HG02938 (cell line): ENCODE measurements around the gene SLC33A1.
"Not testable (repeated sequence)": the region's sequence is repeated elsewhere in the genome, so short reads cannot be mapped to it uniquely, and the experiment has no call there.

ENCODE experiments used
- ATAC-seq: cut with Tn5 transposase; IDR thresholded peaks from one replicate; pipeline ENCODE4 v1.9.1; 2021; ENCODE audit warnings: mild to moderate bottlenecking, moderate library complexity; ENCODE audit not compliant: unreplicated experiment

Gene SLC33A1

DNA sequence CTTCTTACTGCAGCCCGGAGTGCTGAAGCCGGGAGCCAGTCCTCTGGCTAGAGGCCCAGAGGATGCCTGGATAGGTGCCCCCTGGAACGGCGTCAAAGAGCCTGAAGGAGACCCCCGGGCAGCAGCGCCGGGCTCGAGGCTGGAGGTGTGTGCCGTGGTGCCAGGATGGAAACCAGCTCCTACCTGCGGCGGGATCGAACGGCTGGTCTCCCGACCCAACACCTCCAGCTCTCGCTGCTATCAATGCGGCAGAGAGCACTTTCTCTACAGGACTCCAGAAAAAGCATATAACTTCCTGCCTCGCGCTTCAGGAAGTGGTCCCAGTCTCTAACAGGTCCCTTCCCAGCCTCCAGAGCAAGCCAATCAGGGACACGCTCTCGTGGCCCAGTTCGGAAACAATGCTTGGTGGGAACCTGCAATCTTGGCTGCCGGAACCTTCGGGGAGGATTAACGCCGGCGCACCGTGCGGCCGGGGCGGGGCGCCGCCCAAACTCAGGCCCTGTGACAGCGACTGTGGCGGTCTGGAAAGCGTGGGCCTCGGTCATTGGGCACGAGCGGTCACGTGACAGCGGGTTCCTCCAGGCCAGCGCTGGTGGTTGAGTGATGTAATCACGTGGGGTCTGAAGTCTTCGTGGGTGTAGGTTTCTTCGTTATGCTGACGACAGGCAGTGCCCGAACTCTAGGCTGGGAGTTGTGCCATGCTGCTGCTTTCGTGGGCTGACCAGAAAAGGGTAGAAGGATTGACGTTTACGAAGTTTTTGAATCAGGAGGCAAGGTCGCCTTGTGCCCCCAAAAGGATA, at the start of gene SLC33A1:
Gene SLC33A1, minus strand, starts transcription at position 287 of the 800 bp plus-strand sequence. CDS start 430 bp downstream, outside the sequence.
- ATAC-seq = peak; percentile 94

DNA sequence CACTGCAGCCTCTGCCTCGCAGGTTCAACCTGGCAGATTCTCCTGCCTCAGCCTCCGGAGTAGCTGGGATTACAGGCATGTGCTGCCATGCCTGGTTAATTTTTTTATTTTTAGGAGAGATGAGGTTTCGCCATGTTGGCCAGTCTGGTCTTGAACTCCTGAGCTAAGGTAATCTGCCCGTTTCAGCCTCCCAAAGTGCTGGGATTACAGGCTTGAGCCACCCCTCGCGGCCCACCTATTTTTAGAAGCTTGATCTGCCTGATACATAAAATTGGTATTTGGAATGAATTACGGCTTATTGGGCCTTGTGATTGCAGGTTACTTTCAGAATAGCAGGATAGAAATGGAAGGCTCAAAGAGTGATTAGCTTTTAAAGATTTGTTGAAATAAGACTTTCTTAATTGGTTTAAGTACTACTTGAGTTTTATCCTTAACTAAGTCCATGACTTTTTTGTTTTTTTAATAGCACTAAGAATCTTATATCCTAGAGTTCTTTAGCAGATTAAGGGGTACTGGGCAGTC, 41.2 kb upstream of the SLC33A1 start:
- ATAC-seq = no peak

DNA sequence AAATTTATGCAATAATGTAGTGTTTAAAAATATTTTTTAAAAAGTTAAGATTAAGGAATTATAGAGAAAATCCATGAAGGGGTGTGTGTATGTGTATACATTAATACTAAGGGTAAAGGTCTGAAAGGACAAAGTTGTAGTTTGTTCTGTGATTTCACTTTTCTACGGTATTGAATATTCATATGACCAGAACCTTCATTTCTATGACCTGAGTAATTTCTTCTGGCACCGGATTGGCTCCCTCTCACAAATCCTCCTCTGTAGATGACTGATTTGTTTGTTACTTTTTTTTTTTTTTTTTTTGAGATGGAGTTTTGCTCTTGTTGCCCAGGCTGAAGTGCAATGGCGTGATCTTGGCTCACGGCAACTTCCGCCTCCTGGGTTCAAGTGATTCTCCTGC, 37.1 kb upstream of the SLC33A1 start:
- ATAC-seq = no peak

DNA sequence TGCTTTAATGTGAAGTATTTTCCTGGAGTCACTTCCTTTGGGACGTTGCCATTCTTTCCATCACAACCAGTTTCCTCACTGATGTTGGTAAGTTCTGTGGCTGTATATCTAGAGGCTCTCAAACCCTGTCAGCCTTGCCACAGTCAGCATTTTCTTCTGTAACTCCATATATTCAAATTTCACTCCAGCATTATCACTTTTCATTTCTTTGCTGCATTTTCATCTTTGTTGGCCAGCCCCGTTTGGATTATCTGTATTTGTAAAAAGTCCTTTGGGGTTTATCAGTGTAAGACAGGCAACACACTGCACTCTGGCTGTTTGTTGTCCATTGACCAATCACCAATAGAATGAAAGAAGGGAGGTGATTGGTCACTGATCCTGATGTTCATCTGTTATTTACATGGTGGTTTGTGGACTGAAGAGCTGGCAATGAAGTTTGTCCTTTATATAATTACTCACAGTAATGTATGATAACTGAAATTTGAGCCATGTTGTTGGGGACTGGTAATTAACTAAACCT, 36.5 kb upstream of the SLC33A1 start:
- peak; percentile 57 for ATAC-seq

DNA sequence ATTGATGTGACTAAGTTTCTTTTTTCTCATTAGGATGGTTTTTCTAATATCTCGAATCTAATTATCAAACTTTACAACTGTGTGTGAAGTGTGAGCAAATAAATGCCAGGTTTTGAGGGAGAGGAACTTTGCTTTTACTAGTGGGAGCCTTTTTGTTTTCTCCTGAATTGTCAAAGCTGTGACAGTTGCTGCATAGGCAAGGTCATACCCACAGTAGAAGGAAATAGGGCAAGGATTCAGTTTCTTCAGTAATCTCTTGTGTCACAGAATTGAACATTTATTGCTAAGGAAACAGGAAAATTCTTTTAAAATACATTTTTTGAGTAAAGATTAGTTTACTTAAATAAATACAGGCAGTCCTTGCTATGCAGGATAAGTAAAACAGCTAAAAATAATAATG, 35.7 kb upstream of the SLC33A1 start:
- ATAC-seq = no peak

DNA sequence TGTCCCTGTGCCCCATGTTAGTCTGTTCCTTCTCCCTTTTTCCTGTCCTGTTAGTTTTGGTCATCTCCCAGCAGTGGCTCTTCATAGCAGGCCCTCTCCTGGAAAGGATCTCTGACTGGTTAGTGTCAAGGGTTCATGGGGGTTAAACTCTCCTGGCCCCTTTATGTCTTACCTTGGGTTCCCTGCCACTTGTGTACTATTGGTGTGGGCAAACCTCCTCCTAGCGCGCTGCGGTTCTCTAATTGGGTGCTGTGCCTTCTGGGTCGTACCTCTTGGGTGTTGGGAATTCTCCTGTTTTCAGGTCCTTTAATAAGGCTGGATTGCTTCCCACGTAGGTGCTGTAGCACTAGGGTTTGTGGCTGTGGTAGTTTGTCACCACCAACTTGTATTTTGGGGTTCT, 35.0 kb upstream of the SLC33A1 start:
- no peak for ATAC-seq

DNA sequence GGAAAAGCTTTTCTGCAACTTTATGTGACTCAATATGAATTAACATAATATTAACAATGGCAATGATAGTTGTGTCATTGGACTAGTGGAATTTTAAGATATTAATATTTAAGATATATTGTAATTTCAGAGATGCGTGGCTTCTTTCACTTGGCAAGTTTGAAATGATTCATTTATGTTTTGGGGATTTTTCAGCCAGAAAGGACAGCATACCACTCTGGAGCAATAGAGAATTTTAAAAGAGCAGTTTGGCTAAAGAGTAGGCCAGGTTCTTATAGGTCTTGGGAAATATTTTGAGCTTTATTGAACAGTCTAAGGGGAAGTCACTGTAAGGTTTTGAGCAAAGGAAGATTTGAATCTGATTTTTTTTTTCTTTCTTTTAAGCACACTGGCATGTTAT, 32.7 kb upstream of the SLC33A1 start:
- no peak for ATAC-seq

DNA sequence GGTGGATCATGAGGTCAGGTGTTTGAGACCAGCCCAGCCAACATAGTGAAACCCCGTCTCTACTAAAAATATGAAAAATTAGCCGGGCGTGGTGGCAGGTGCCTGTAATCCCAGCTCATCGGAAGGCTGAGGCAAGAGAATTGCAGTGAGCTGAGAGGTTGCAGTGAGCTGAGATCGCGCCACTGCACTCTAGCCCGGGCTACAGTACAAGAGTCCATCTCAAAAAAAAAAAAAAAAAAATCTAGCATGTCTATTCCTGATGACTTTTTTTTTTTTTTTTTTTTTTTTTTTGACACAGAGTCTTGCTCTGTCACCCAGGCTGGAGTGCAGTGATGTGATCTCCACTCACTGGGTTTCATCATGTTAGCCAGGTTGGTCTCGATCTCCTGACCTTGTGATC, 32.1 kb upstream of the SLC33A1 start:
- ATAC-seq = not testable (repeated sequence)

DNA sequence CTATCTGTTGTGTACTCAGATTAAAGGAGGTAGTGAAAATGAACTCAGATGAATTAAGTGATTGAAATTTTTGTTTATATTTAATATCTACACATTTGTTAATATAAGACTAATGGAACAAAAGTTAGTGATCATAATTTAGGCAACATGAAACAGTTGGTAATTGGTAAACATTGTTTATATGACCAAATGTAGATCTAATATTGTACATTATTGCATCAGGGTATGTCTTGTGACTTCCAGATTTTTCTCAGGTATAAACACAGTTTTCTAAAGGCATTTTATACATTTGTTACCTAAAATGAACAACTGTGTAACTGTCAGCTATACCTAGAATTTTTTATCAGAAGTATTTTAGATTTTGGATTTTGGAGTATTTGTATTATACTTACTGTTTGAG, 31.1 kb upstream of the SLC33A1 start:
- no peak for ATAC-seq

DNA sequence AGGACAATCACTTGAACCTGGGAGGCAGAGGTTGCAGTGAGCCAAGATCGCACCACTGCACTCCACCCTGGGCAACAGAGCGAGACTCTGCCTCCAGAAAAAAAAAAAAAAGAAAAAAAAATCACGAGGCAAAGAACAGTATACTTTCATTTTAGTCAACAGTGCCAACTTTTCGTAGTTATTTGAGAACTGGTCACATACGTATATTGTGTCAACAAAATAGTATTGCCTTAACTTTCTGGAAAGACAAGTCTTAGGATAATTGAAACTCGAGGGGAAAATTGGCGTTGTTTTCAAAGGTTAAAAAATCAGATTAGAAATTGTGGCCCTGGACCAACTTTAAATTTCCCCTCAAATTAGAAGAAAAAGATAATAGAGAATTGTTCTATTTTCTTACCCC, 30.1 kb upstream of the SLC33A1 start:
- ATAC-seq = no peak

DNA sequence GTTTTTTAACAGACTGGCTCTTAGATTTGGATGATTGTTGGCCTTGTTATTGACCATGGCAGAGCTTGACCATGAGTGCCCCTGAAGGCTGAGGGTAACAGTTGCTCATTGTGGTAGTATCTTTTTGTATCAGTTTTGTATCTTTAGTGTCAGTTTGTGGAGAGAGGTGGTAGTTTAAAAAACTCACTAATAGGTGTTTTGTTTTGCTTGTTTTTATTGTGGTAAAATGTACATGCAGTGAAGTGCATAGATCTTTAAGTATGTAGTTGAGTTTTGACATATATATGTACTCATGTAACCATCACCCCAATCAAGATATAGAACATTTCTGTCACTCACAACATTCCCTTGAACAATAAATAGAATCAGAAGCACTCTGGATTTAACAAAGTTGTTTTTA, 26.1 kb upstream of the SLC33A1 start:
- no peak for ATAC-seq

DNA sequence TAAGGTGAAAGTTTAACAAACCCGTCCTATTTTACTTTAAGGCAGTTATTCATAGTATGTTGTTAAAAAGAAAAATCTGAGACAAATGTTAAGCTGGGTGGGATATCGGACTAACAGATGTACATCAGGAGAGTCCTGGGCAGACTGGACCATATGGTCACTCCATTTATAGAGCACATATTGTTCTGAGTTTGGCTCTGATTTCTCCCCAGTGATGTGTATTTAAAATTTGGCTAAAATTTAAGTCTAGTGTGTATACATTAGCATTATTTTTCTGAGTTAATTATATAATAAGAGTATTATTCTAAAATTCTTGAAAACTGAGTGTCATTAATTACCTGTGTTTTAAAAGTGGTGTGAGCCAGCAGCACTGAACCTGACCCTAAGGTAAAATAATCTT, 22.3 kb upstream of the SLC33A1 start:
- ATAC-seq = no peak

DNA sequence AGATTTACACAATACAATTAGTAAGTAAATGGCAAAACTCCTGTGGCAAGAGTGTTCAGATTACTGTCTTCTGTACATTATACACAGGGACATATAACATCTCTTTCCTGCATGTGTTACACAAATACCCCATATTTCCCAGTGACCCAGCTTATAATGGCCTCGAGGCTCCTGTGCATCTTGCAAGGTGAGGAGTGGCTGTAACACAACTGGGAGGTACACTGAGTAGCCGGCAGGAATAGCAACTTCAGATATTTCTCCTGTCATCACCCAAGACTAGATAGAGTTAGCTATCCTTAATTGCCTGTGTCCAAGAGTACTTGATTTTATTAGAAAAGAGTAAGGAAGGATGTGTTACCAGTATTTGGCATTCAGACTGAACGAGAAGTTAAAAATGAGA, 21.8 kb upstream of the SLC33A1 start:
- ATAC-seq = no peak

DNA sequence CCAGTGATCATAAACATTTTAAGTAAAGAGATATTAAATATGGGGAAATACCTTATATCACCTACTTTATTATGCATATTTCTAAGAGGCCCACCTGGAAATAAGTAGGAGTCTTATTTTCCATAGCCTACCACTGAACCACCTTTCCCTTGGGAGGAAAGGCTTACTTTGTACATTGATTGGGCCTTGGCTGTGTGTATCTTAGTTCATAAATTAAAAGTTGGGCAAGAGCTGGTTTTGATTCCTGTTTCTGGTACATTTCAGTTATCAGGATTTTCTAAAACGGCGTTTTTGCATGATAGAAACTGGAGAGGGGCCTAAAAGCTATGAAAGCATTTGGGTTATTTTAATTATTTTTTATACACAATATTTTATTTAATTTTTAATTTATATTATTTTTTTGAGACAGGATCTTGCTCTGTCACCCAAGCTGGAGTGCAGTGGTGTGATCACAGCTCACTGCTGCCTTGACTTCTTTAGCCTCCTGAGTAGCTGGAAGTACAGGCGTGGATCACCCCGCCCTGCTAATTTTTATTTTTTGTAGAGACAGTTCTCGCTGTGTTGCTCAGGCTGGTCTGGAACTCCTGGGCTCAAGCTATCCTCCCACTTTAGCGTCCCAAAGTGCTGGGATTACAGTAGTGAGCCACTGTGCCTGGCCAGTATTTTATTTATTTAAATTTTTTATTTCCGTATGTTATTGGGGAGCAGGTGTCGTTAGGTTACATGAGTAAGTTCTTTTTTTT, 18.8 kb upstream of the SLC33A1 start:
- no peak for ATAC-seq

DNA sequence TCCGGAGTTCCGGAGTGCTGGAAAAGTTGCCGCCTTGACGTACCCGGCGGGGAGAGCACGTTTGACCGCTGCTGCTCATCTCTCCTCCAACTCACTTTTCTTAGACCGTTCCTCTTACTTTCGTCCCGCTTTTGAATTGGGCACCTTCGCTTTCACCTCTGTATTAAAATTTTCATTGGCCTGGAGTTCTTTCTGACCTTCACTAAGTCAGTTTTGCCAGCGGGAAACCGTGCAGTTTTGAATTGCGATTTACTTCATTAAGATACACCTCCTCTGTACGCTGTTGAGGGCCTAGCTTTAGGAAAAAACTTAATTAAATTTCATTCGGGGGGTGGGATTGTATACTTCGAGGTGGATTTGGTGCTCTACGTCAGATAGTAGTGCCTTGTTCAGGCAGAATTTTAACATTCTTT, 17.5 kb upstream of the SLC33A1 start:
- peak; percentile 1 for ATAC-seq

DNA sequence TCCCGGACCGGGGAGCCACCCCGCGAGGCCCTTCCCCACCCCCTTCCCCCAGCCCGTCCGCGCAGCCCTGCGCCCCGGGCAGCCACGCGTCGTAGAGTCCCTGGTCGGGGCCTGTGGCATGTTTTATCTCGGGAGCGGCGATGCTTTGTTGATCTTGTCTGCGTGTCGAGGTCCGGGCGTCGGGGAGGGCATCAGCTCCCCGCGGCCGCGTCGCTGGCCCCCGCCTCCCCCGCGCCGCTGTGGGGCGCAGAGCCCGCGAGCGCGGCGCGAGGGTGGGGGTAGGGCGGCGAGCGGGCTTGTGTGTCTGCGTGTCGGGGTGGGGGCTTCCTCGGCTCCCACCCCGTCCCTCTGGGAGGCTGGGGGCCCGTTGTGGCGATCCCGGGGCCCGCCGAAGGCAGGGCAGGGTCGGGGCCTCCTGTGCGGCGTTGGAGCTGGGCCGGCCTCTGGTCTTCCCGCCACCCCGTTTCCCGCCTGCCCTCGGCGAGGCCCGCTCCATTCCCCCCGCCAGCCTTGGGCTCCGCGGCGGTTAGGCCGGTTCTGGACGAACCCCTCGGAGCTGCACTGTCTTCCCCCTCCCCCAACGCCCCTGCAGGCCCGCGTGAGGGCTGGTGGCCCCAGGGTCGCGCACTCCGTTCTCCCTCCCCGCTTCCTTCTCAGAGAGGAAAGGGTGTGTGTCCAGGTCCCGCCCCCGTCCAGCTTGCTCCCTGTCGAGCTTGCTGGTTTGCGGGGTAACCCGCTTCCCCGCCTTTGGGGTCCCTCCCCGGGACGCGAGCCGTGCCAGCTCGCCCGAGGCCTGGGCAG, 16.9 kb upstream of the SLC33A1 start:
- ATAC-seq = peak; percentile 30

DNA sequence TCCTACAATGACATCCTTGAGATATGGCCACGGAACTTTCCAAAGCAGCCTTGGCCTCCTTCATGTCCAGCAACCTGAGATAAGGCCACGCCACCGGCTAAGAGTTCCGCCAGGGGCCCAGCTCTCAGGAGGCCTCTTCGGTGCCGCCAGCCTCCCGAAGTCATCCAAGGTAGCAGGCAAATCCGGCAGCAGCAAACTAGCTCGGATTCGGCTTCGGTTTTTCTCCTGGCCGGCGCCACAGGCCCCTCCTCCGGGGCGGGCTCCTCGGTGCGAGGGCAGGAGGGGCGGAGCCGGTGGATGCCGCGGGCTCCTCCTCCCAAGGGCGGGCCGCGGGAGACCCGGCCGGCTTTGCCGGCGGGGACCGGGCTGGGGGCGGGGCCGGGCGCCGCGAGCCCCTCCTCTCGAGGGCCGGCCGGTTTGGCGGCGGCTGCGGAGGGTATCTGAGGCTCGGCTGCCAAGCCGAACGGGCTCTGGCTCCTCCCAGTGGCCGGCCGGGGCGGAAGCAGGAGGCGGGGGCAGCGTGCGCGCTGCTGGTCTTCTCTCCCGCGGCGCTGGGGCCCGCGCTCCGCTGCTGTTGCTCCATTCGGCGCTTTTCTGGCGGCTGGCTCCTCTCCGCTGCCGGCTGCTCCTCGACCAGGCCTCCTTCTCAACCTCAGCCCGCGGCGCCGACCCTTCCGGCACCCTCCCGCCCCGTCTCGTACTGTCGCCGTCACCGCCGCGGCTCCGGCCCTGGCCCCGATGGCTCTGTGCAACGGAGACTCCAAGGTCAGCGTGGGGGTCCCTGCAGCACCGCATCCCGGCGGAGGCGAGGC, 16.1 kb upstream of the SLC33A1 start, which contains the start of gene GMPS:
Gene GMPS, plus strand, starts transcription at position 518 of the 812 bp plus-strand sequence. Its CDS starts 221 bp downstream, at position 739.
- ATAC-seq = peak; percentile 82

DNA sequence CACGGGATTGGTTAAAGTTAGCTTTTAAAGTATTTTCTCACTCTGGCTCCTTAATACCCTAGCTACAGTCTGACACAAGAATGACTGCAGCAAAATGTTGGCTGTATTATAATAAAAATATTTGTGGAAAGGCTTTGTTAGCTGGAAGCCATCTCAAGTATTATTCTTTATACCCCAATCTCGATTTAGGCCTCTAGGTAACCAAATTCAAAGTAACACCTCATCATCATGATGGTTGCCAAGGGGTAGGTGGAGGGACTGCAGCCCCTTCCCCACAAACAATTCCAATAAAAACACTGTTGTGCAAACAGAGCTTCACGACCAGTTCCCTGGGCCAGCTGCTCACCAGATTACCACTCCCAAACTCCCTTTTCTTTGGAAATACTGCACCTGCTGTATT, 15.5 kb upstream of the SLC33A1 start:
- ATAC-seq = peak; percentile 1

DNA sequence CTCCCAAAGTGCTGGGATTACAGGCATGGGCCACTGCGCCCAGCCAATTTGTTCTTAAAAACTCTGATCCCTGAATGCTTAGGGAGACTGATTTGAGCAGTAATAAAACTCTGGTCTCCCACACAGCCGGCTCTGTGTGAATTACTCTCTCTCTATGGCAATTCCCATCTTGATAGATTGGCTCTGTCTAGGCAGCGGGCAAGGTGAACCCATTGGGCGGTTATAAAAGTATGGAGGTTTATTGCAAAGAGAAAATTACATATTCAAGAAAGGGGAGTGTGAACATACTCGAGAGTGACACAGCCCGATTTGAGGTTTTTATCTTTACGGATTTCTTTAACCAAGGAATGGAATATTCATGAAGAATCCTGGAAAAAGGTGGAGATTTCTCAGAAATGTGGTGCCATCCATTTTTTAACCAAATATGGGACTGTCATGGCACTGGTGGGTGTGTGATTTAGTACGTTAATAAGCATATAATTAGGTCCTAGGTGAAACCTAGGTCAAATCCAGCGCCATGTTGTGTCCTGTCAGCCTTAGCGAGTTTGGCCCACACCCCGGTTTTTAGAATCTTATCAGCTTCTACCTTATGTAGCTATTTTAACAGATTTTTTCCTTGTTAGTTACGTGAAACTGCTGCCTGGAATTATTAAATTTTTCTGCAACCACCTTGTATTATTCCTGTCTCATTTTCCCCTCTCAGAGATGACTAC, 9.0 kb upstream of the SLC33A1 start:
- no peak for ATAC-seq
